ENCODE results near the gene XRCC4. TPM values are rescaled to one million over a fixed set of nuclear protein-coding genes. Genes with fewer than 3 reads are reported as not detected.
A peak's percentile ranks its signal among the peaks of the same experiment; 100 is the strongest.

XRCC4 gene
- total RNA-seq, 2 donors from 2014 or later, result 10.6 to 17.3 TPM

DNA sequence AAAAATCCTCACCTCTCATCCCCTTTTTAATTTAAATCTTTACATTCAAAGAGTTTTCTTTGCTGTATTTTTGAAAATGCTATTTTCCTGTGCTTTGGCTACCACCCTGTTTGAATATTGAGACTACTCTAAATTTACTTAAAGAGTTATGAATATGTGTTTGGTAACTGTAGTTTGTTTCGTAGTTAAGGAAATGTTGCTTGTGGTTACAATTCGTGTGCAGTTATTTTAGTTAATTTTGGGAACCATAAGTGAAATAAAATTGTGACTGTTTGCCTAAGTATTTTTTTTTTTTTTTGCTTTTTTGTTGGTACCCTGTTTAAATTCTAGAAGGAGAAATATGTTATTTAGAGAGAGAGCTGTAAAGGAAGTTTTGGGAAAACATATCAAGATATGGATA is 78.7 kb downstream of the XRCC4 start:
- Histone ChIP-seq H3K27ac (ENCODE audit: low read depth, low read length) (no peak overlapping the region), H3K4me3 (ENCODE audit: low read length) (no peak overlapping the region), H3K36me3 (ENCODE audit: control insufficient read depth, insufficient read depth, low read length) (no peaks in the 10 kb centered on the region), H3K9ac (ENCODE audit: extremely low read depth, low read length, poor library complexity, severe bottlenecking) (no peak overlapping the region), H3K4me1 (ENCODE audit: control insufficient read depth, insufficient read depth, low read length) (no peaks in the 10 kb centered on the region), H3K9me3 (ENCODE audit: control insufficient read depth, low read length) (no peaks in the 10 kb centered on the region), H3K27me3 (ENCODE audit: control insufficient read depth, insufficient read depth, low read length, poor library complexity, severe bottlenecking) (no peaks in the 10 kb centered on the region)
- no peak overlapping the region for H3K4me3 Mint-ChIP-seq
- H3K9me3 Mint-ChIP-seq, result no peaks in the 10 kb centered on the region
- 87 to 88% methylated on average over 2 of the region's 2 CpGs for WGBS, 2 experiments (ENCODE audit: insufficient coverage in 1 of 2, insufficient read length in 1 of 2)
- peaks cover 5% of the 10 kb centered on the region for H3K4me1 Mint-ChIP-seq
- TF ChIP-seq, protein P1, sequence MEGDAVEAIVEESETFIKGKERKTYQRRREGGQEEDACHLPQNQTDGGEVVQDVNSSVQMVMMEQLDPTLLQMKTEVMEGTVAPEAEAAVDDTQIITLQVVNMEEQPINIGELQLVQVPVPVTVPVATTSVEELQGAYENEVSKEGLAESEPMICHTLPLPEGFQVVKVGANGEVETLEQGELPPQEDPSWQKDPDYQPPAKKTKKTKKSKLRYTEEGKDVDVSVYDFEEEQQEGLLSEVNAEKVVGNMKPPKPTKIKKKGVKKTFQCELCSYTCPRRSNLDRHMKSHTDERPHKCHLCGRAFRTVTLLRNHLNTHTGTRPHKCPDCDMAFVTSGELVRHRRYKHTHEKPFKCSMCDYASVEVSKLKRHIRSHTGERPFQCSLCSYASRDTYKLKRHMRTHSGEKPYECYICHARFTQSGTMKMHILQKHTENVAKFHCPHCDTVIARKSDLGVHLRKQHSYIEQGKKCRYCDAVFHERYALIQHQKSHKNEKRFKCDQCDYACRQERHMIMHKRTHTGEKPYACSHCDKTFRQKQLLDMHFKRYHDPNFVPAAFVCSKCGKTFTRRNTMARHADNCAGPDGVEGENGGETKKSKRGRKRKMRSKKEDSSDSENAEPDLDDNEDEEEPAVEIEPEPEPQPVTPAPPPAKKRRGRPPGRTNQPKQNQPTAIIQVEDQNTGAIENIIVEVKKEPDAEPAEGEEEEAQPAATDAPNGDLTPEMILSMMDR (conservative IDR thresholded peaks at IDR 0.05), result no peak
- H3K27ac Mint-ChIP-seq, result no peak overlapping the region
- H3K27me3 Mint-ChIP-seq (ENCODE audit: insufficient read depth), result no peaks in the 10 kb centered on the region
- no peak for DNase-seq
- H3K36me3 Mint-ChIP-seq (ENCODE audit: low read depth), result no peaks in the 10 kb centered on the region

DNA sequence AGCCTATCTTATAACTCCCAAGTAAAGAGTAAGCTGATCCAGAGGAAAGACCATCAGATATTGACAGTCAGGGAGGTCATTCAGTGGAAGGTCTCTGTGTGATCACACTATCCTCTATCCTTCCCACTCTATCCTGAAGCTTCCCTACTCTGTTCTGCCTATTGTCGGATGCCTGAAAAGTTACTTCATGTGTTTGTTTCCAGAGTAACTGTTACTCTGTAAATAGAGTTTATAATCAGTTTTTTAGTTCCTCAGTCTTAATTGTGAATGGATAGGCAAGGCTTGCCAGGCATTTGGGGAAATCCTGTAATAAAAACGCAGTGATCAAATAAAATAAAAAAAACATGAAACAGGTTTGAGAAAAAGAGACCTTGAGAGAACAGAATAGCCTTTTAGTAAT is 79.8 kb downstream of the XRCC4 start:
- H3K27ac Mint-ChIP-seq, result no peak overlapping the region
- H3K36me3 Mint-ChIP-seq (ENCODE audit: low read depth), result no peaks in the 10 kb centered on the region
- Histone ChIP-seq H3K4me3 (ENCODE audit: low read length) (no peak overlapping the region), H3K4me1 (ENCODE audit: control insufficient read depth, insufficient read depth, low read length) (no peaks in the 10 kb centered on the region), H3K27me3 (ENCODE audit: control insufficient read depth, insufficient read depth, low read length, poor library complexity, severe bottlenecking) (no peaks in the 10 kb centered on the region), H3K9ac (ENCODE audit: extremely low read depth, low read length, poor library complexity, severe bottlenecking) (no peak overlapping the region), H3K9me3 (ENCODE audit: control insufficient read depth, low read length) (no peaks in the 10 kb centered on the region), H3K27ac (ENCODE audit: low read depth, low read length) (no peak overlapping the region), H3K36me3 (ENCODE audit: control insufficient read depth, insufficient read depth, low read length) (no peaks in the 10 kb centered on the region)
- H3K9me3 Mint-ChIP-seq, result no peaks in the 10 kb centered on the region
- TF ChIP-seq, protein P1 (conservative IDR thresholded peaks at IDR 0.05), result no peak
- H3K27me3 Mint-ChIP-seq (ENCODE audit: insufficient read depth), result no peaks in the 10 kb centered on the region
- peaks cover 5% of the 10 kb centered on the region for H3K4me1 Mint-ChIP-seq
- DNase-seq, result no peak
- no peak overlapping the region for H3K4me3 Mint-ChIP-seq
- WGBS, 2 experiments (ENCODE audit: insufficient coverage in 1 of 2, insufficient read length in 1 of 2), result 100% methylated on average over 2 of the region's 2 CpGs; no CpG with 5 or more reads in 1 of the 2 experiments

DNA sequence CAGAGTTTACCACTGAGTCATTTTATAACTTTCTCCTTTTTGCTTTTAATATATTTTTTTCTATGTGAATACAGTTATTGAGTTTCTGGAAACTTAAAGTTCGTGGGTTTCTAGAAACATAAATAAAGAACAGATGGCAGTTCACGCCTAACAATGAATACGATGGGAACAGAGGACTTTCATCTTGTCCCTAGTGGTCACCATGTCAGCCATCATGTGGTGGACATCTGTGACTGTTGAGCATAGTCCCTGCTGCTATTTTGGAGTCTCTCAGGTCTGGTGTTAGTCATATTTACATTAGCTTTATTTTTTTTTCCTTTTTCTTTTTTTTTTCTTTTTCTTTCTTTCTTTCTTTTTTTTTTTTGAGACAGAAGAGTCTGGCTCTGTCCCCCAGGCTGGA is 85.3 kb downstream of the XRCC4 start:
- Histone ChIP-seq H3K27me3 (ENCODE audit: control insufficient read depth, insufficient read depth, low read length, poor library complexity, severe bottlenecking) (no peaks in the 10 kb centered on the region), H3K27ac (ENCODE audit: low read depth, low read length) (no peak overlapping the region), H3K4me1 (ENCODE audit: control insufficient read depth, insufficient read depth, low read length) (no peaks in the 10 kb centered on the region), H3K36me3 (ENCODE audit: control insufficient read depth, insufficient read depth, low read length) (no peaks in the 10 kb centered on the region), H3K9me3 (ENCODE audit: control insufficient read depth, low read length) (no peaks in the 10 kb centered on the region), H3K4me3 (ENCODE audit: low read length) (no peak overlapping the region), H3K9ac (ENCODE audit: extremely low read depth, low read length, poor library complexity, severe bottlenecking) (no peak overlapping the region)
- no peak for DNase-seq
- no peaks in the 10 kb centered on the region for H3K9me3 Mint-ChIP-seq
- 64 to 67% methylated on average over 3 of the region's 3 CpGs for WGBS, 2 experiments (ENCODE audit: insufficient coverage in 1 of 2, insufficient read length in 1 of 2)
- peaks cover 2% of the 10 kb centered on the region for H3K36me3 Mint-ChIP-seq (ENCODE audit: low read depth)
- peaks cover 7% of the 10 kb centered on the region for H3K4me1 Mint-ChIP-seq
- no peak overlapping the region for H3K4me3 Mint-ChIP-seq
- TF ChIP-seq, protein P1 (conservative IDR thresholded peaks at IDR 0.05), result peak; percentile 29
- no peaks in the 10 kb centered on the region for H3K27me3 Mint-ChIP-seq (ENCODE audit: insufficient read depth)
- no peak overlapping the region for H3K27ac Mint-ChIP-seq

Data from endodermal cell (in vitro differentiated cells).